Astrocyte (in vitro differentiated cells and primary cell): ENCODE measurements around the gene APLNR. TPM values are rescaled to one million over a fixed set of nuclear protein-coding genes. Genes with fewer than 3 reads are reported as not detected.

Experiments
- DNase-seq: peaks from one replicate; pipeline ENCODE4 v3.0.0-alpha.2; 2010; ENCODE audit warnings: low read depth
- FAIRE-seq: peaks from 2 replicates; lab custom pipeline; 2011; peaks lifted over from hg19 to GRCh38; lab: Jason Lieb, UNC
- H2AFZ ChIP-seq: 2 replicates; pipeline ENCODE4 v1.6.0; 2012; ENCODE audit warnings: low read depth, low read length, inconsistent platforms
- H3K27ac ChIP-seq: 2 replicates; pipeline ENCODE4 v1.5.1; 2011; ENCODE audit warnings: low read depth, low read length, inconsistent platforms
- H3K27me3 ChIP-seq: 2 replicates; pipeline ENCODE4 v1.6.0; 2011; ENCODE audit warnings: low read length, inconsistent platforms; ENCODE audit not compliant: insufficient read depth
- H3K36me3 ChIP-seq: 2 replicates; pipeline ENCODE4 v1.5.1; 2011; ENCODE audit warnings: low read length, inconsistent platforms; ENCODE audit not compliant: insufficient read depth
- H3K4me1 ChIP-seq: 2 replicates; pipeline ENCODE4 v1.5.1; 2011; ENCODE audit warnings: low read length, inconsistent platforms; ENCODE audit not compliant: insufficient read depth
- H3K4me2 ChIP-seq: 2 replicates; pipeline ENCODE4 v1.6.0; 2012; ENCODE audit warnings: low read length, inconsistent platforms
- H3K4me3 ChIP-seq: 2 replicates; pipeline ENCODE4 v1.5.1; 2011; ENCODE audit warnings: low read depth, mild to moderate bottlenecking, low read length, inconsistent platforms; ENCODE audit not compliant: insufficient read depth
- H3K79me2 ChIP-seq: 2 replicates; pipeline ENCODE4 v1.6.0; 2012; ENCODE audit warnings: mild to moderate bottlenecking, low read length, inconsistent platforms; ENCODE audit not compliant: insufficient read depth
- H3K9ac ChIP-seq: 2 replicates; pipeline ENCODE4 v1.6.0; 2012; ENCODE audit warnings: mild to moderate bottlenecking, low read length, inconsistent platforms
- H3K9me3 ChIP-seq: 2 replicates; pipeline ENCODE4 v1.5.1; 2012; ENCODE audit warnings: low read depth, mild to moderate bottlenecking, low read length, inconsistent platforms; ENCODE audit not compliant: insufficient read depth
- H4K20me1 ChIP-seq: 2 replicates; pipeline ENCODE4 v1.6.0; 2012; ENCODE audit warnings: low read length, inconsistent platforms; ENCODE audit not compliant: insufficient read depth
- H3K27ac Mint-ChIP-seq: one replicate; pipeline ENCODE4 v1.8.0; 2021; ENCODE audit warnings: mild to moderate bottlenecking, mixed read lengths; ENCODE audit not compliant: unreplicated experiment
- H3K27me3 Mint-ChIP-seq: one replicate; pipeline ENCODE4 v1.8.0; 2021; ENCODE audit warnings: low read depth, mixed read lengths; ENCODE audit not compliant: unreplicated experiment
- H3K36me3 Mint-ChIP-seq: one replicate; pipeline ENCODE4 v1.8.0; 2021; ENCODE audit warnings: low read depth, mixed read lengths; ENCODE audit not compliant: unreplicated experiment
- H3K4me1 Mint-ChIP-seq: one replicate; pipeline ENCODE4 v1.8.0; 2021; ENCODE audit warnings: low read depth, mixed read lengths; ENCODE audit not compliant: unreplicated experiment
- H3K4me3 Mint-ChIP-seq: one replicate; pipeline ENCODE4 v1.8.0; 2021; ENCODE audit warnings: mild to moderate bottlenecking, moderate library complexity, mixed read lengths; ENCODE audit not compliant: unreplicated experiment
- H3K9me3 Mint-ChIP-seq: one replicate; pipeline ENCODE4 v1.8.0; 2021; ENCODE audit warnings: mild to moderate bottlenecking, mixed read lengths; ENCODE audit not compliant: unreplicated experiment
- CTCF ChIP-seq: IDR thresholded peaks from 2 replicates; pipeline ENCODE4 v1.5.1; 2011; ENCODE audit warnings: low read depth, mild to moderate bottlenecking, inconsistent platforms, low read length, moderate library complexity; ENCODE audit not compliant: insufficient read depth
- EZH2 ChIP-seq: IDR thresholded peaks from 2 replicates; pipeline ENCODE4 v1.6.1; 2012; ENCODE audit warnings: mild to moderate bottlenecking, low read length, inconsistent platforms; ENCODE audit not compliant: insufficient read depth
- total RNA-seq: library from RNA; stranded (reverse); gene quantifications from 2 replicates; pipeline ENCODE4 v1.2.1, GENCODE V29; 2021

APLNR gene
- total RNA-seq, 1 donor from 2014 or later = not detected

GRCh38 chr11:57205041-57205641 is 31.9 kb downstream of the APLNR start:
- Histone ChIP-seq H3K9ac (no peak overlapping the region), H3K36me3 (no peaks in the 10 kb centered on the region), H3K4me3 (no peak overlapping the region), H3K4me1 (no peaks in the 10 kb centered on the region), H3K27me3 (peaks cover 15% of the 10 kb centered on the region), H3K4me2 (no peak overlapping the region), H3K27ac (no peak overlapping the region), H2AFZ (no peak overlapping the region), H3K79me2 (no peaks in the 10 kb centered on the region), H4K20me1 (no peaks in the 10 kb centered on the region), H3K9me3 (no peaks in the 10 kb centered on the region)
- peaks cover 21% of the 10 kb centered on the region for H3K27me3 Mint-ChIP-seq
- peaks cover 1% of the 10 kb centered on the region for H3K4me1 Mint-ChIP-seq
- peaks cover 3% of the 10 kb centered on the region for H3K9me3 Mint-ChIP-seq
- DNase-seq = peak; percentile 16
- H3K36me3 Mint-ChIP-seq = peaks cover 1% of the 10 kb centered on the region
- no peak overlapping the region for H3K4me3 Mint-ChIP-seq
- FAIRE-seq = peak; percentile 78
- H3K27ac Mint-ChIP-seq = no peak overlapping the region
- TF ChIP-seq EZH2 = no peak
- TF ChIP-seq CTCF = no peak

GRCh38 chr11:57203882-57204480 is 33.1 kb downstream of the APLNR start:
- H3K9ac ChIP-seq = no peak overlapping the region
- H3K27me3 ChIP-seq = peaks cover 15% of the 10 kb centered on the region
- H3K36me3 ChIP-seq = no peaks in the 10 kb centered on the region
- peaks cover 3% of the 10 kb centered on the region for H3K9me3 Mint-ChIP-seq
- H3K27ac Mint-ChIP-seq = no peak overlapping the region
- H3K9me3 ChIP-seq = no peaks in the 10 kb centered on the region
- H3K36me3 Mint-ChIP-seq = peaks cover 1% of the 10 kb centered on the region
- H3K79me2 ChIP-seq = no peaks in the 10 kb centered on the region
- H4K20me1 ChIP-seq = no peaks in the 10 kb centered on the region
- H3K4me1 Mint-ChIP-seq = peaks cover 1% of the 10 kb centered on the region
- H3K4me1 ChIP-seq = no peaks in the 10 kb centered on the region
- no peak overlapping the region for H3K4me3 Mint-ChIP-seq
- no peak overlapping the region for H2AFZ ChIP-seq
- H3K27me3 Mint-ChIP-seq = peaks cover 23% of the 10 kb centered on the region
- DNase-seq (no peak), FAIRE-seq (no peak)
- H3K27ac ChIP-seq = no peak overlapping the region
- no peak for TF ChIP-seq CTCF
- no peak for TF ChIP-seq EZH2
- H3K4me3 ChIP-seq = no peak overlapping the region
- H3K4me2 ChIP-seq = no peak overlapping the region

- no peak overlapping the region for H2AFZ ChIP-seq
- peaks cover 15% of the 10 kb centered on the region for H3K27me3 ChIP-seq
- H3K4me1 ChIP-seq = no peaks in the 10 kb centered on the region
- H3K27ac ChIP-seq = no peak overlapping the region
- Mint-ChIP-seq H3K27ac (no peak overlapping the region), H3K36me3 (peaks cover 1% of the 10 kb centered on the region), H3K9me3 (peaks cover 3% of the 10 kb centered on the region), H3K4me1 (peaks cover 1% of the 10 kb centered on the region), H3K27me3 (peaks cover 23% of the 10 kb centered on the region), H3K4me3 (no peak overlapping the region)
- no peak overlapping the region for H3K4me3 ChIP-seq
- no peaks in the 10 kb centered on the region for H3K36me3 ChIP-seq
- H3K79me2 ChIP-seq = no peaks in the 10 kb centered on the region
- FAIRE-seq (no peak), DNase-seq (no peak)
- no peaks in the 10 kb centered on the region for H3K9me3 ChIP-seq
- no peaks in the 10 kb centered on the region for H4K20me1 ChIP-seq
- no peak overlapping the region for H3K4me2 ChIP-seq
- H3K9ac ChIP-seq = no peak overlapping the region
- TF ChIP-seq EZH2 = no peak
- TF ChIP-seq CTCF = no peak
Measured at GRCh38 chr11:57203359-57203758, 33.7 kb downstream of the APLNR start.
